ENCODE results near the gene FMO4.
"Not testable (repeated sequence)": the region's sequence is repeated elsewhere in the genome, so short reads cannot be mapped to it uniquely, and the experiment has no call there.

Gene FMO4

GRCh38 chr1:171350594-171350993 is 36.6 kb downstream of the FMO4 start:
- H3K27ac ChIP-seq: no peak overlapping the region
- no peak for TF ChIP-seq ZFX (IDR thresholded peaks at IDR 0.05; ENCODE audit: borderline replicate concordance)
- no peak for TF ChIP-seq CTCF (IDR thresholded peaks at IDR 0.05)

- H3K27ac ChIP-seq: no peak overlapping the region
- TF ChIP-seq ZFX (IDR thresholded peaks at IDR 0.05; ENCODE audit: borderline replicate concordance): no peak
- no peak for TF ChIP-seq CTCF (IDR thresholded peaks at IDR 0.05)
Observed at GRCh38 chr1:171351961-171352360, 38.0 kb downstream of the FMO4 start.

- H3K27ac ChIP-seq: no peak overlapping the region
- no peak for TF ChIP-seq ZFX (IDR thresholded peaks at IDR 0.05; ENCODE audit: borderline replicate concordance)
- no peak for TF ChIP-seq CTCF (IDR thresholded peaks at IDR 0.05)
Observed at GRCh38 chr1:171352554-171352953, 38.6 kb downstream of the FMO4 start.

- TF ChIP-seq CTCF (IDR thresholded peaks at IDR 0.05): no peak
- TF ChIP-seq ZFX (IDR thresholded peaks at IDR 0.05; ENCODE audit: borderline replicate concordance): no peak
Observed at GRCh38 chr1:171355727-171356126, 41.7 kb downstream of the FMO4 start.

GRCh38 chr1:171357179-171357578 is 43.2 kb downstream of the FMO4 start:
- H3K27ac ChIP-seq: no peak overlapping the region
- TF ChIP-seq ZFX (IDR thresholded peaks at IDR 0.05; ENCODE audit: borderline replicate concordance) (no peak), CTCF (IDR thresholded peaks at IDR 0.05) (no peak)

More at GRCh38 chr1:171355727-171356126, 41.7 kb downstream of the FMO4 start:
- no peak overlapping the region for H3K27ac ChIP-seq

- not testable (repeated sequence) for H3K27ac ChIP-seq
Observed at GRCh38 chr1:171359355-171359648, 45.3 kb downstream of the FMO4 start.

GRCh38 chr1:171359731-171360527 is 45.9 kb downstream of the FMO4 start:
- H3K27ac ChIP-seq: not testable (repeated sequence)
- 0 out of 2 replicates have a peak, but pooled peaks have one; percentile 6 for TF ChIP-seq CTCF (IDR thresholded peaks at IDR 0.05)

GRCh38 chr1:171366085-171366484 is 52.1 kb downstream of the FMO4 start:
- H3K27ac ChIP-seq: no peak overlapping the region
- no peak for TF ChIP-seq ZFX (IDR thresholded peaks at IDR 0.05; ENCODE audit: borderline replicate concordance)
